HG02840 (cell line): ENCODE results near the gene ZNF462.

Experiments used
- ATAC-seq: cut with Tn5 transposase; IDR thresholded peaks from one replicate; pipeline ENCODE4 v1.9.1; 2021; ENCODE audit warnings: mild to moderate bottlenecking, moderate library complexity, moderate number of reproducible peaks; ENCODE audit not compliant: unreplicated experiment, low FRiP score

Gene ZNF462

GRCh38 chr9:106992186-106992585 is 129.2 kb downstream of the ZNF462 start:
- no peak for ATAC-seq

DNA sequence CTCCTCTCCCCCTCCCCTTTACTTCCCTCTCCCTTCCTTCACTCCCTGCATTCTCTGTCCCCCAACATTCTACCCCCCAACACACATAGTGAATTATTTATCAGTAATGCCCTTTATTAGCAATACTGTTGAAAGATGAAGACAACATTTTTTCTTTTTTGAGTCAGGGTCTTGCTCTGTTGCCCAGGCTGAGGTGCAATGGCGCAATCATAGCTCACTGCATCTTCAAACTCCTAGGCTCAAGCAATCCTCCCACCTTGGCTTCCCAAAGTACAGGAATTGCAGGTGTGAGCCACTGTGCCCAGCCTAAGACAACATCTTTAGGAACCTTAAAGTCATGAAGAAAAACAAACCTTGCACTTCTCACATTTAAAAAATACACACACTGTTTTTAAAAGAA is 130.6 kb downstream of the ZNF462 start:
- no peak for ATAC-seq

- ATAC-seq, result no peak
Measured at GRCh38 chr9:106994463-106994862, 131.5 kb downstream of the ZNF462 start.

DNA sequence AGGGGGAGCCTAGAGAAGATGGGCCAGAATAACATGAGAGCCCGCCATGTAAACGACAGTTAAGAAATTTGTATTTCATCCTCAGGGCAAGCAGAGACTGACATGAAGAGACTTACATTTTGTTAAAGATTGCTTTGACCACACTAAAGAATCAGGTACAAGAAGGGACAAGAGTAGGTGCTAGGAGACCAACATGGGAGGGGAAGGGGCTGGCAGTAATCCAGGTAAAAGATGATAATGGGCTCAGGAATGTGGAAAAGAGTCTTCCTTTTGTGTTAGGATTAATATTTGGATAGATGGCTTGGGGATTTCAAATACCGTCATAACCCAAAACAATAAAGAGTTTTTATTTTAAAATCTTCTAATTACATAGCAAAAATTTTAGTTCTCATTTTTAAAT is 137.3 kb downstream of the ZNF462 start:
- no peak for ATAC-seq

DNA sequence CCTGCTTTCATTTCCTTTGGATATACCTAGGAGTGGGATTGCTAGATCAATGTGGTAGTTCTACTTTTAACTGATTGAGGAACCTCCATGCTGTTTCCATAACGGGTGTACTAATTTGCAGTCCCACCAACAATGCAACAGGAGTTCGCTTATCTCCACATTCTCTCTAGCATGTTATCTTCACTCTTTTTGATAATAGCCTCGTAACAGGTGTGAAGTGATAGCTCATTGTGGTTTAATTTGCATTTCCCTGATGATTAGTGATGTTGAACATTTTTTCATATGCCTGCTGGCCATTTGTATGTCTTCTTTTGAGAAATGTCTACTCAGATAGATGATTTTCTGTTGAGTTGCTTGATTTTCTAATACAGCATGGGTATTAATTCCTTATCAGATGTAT is 142.2 kb downstream of the ZNF462 start:
- ATAC-seq, result no peak

- ATAC-seq, result no peak
Measured at GRCh38 chr9:107007402-107007801, 144.4 kb downstream of the ZNF462 start.

DNA sequence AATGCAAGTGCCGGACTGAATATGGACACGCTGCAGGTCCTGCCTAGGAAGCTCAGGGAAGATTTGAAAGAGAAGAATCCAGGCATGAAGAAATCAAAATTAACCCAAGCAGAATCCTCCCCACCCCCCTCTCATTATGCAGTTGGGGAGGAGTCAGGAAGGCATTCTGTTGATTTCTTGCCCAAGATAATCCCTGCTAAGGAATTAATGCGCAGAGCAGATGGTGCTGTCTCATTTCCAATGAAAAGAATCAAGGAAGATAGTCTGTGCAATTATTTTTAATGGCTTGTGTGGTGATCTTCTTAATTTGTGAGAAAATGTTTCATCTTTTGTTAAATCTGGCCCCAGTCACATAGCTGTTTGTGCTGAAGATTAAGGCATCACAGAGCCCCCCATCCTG is 145.0 kb downstream of the ZNF462 start:
- ATAC-seq, result no peak

- ATAC-seq, result no peak
Measured at GRCh38 chr9:107008447-107008846, 145.5 kb downstream of the ZNF462 start.

- no peak for ATAC-seq
Measured at GRCh38 chr9:107016383-107016782, 153.4 kb downstream of the ZNF462 start.

GRCh38 chr9:107018861-107019545 is 156.0 kb downstream of the ZNF462 start:
- no peak for ATAC-seq

DNA sequence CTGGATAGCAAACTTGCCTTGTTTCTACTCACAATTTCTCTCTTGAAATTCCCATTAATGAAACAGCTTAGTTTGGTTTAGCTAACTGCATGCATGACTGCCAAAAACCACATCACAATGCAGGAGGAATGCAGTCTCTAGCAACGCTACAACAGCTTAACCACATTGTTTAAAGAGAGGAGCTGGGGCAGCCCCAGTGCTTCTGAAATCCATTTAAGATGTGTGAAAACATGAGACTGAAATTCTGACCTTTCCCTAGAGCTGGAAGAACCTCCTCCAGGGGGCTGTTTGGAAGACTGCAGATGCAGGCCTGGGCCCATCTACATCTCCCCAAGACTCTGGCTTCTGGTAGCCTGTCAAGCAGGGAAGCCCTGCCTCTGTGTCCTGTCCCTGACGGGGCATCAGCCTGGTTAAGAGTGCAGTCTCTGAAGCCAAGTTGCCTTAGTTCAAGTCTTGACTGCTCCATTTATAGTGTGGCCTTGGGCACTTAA is 157.1 kb downstream of the ZNF462 start:
- ATAC-seq, result no peak

- no peak for ATAC-seq
Measured at GRCh38 chr9:107024193-107024592, 161.2 kb downstream of the ZNF462 start.

DNA sequence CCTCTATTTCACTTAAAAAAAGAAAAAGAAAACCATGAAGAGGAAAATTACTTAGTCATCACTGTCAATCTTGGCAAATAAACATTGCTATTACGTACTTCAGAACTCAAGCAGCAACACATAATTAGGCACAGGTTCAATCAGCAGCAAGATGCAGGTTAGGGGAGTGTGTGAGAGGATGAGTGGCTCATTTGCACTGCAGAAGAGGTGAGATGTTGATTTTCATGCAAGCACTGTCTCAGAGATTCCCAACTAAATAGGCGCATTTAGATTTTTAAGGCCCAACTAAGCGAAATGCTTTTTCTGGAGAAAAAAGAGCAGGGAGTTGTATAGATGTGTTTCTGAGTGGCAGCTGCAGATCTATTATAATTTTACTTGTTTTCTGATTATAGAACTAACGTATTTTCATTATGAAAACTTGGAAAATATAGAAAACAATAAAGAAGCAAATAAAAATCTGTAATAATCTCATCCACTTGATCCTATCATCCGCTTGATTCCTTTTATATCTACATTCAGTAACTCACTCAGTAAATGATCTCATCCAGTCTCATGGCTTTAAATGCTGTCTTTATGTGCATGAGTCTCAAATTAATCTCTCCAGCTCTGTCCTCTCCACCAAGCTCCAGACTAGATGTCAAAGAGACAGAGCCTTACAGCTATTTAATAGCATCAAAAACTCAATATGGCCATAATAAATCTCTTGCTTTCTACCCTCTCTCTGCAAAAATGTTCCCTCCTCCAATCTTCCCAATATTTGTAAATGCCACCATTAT is 162.5 kb downstream of the ZNF462 start:
- ATAC-seq, result no peak

- no peak for ATAC-seq
Measured at GRCh38 chr9:107029146-107029545, 166.2 kb downstream of the ZNF462 start.

- no peak for ATAC-seq
Measured at GRCh38 chr9:107033966-107034365, 171.0 kb downstream of the ZNF462 start.

DNA sequence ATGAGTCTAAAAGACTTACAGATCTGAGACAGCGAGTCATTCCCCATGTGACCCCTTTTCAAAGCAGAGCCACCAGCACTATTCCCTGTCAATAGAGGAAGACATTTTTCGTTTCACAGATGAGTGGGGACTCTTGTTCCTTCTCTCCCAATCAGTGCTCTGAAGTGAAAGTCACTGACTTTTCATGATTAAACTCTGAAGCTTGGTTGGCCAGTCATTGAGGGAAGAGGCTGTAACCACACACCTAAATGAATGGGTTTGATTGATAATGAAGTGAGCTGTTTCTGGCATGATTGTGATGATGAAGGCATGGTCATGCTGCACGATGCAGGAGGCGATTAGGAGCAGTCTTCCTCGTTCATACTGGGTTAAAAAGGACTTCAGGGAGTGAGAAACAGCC is 171.9 kb downstream of the ZNF462 start:
- ATAC-seq, result no peak

DNA sequence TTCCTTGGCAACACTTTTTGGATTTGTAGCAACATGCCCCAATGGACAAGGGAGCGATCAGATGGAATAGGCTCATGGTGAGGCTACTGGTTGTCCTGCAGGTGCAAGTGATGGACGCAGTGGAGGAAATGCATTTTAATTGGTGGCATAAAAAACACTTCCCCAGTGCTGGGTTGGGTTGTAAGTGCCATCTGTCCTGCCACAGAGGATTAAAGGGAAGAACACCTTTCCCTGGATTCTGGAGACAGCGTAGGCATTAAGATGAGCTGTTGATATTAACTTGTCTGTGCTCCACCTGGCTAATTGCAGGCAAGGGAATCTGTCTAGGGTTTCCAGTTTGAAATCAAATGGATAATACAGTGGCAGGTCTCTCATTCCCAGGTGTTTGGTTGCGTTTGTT is 173.4 kb downstream of the ZNF462 start:
- no peak for ATAC-seq

DNA sequence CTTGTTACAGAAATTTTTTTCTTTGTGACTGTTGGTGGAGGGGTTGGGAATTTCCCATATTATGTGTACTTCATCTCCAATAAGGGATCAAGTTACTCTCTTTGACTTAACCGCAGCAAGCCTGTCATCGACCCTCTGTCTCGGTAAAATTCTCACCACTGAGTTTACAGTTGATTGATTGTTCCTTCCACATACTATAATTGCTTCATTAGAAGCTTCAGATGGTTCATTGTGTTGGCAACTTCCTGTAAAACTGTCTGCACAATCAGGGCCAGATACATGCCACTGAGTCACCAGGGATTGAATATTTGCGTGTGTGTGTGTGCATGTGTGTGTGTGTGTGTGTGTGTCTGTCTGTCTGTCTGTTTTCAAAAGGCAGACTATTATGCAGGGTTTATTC is 176.6 kb downstream of the ZNF462 start:
- ATAC-seq, result no peak

GRCh38 chr9:107042606-107043005 is 179.6 kb downstream of the ZNF462 start:
- ATAC-seq, result no peak

GRCh38 chr9:107043886-107044285 is 180.9 kb downstream of the ZNF462 start:
- no peak for ATAC-seq

GRCh38 chr9:107044872-107045271 is 181.9 kb downstream of the ZNF462 start:
- no peak for ATAC-seq

DNA sequence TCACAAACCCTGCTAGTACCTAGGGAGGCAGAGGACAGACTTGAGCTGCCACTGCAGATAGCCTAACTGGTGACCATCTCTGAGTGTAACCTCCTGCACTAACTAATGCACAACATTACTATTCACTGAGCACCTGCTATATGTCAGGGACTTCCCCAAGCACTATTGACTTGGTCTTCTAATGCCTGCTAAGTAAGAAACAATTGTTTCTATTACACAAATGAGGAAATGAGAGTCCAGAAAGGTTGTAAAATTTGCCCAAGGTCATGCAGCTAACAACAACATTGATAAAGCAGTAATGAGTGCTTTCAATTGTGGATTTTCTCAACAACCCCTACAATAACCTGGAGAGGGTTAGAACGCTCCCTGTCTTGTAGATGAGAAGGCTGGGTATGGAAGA is 183.7 kb downstream of the ZNF462 start:
- peak; percentile 95 for ATAC-seq
